SU-DHL-6 (cell line): Measurements from ENCODE around the gene PLPP1.

Experiments used
- EZH2phosphoT487 ChIP-seq: fragments of 200-600 bp; sonication (generic), shearing (Covaris generic); conservative IDR thresholded peaks from 2 replicates; pipeline ENCODE4 v1.6.1; 2018; ENCODE audit warnings: mild to moderate bottlenecking, antibody characterized with exemption, low read length, moderate library complexity, mixed read lengths
- TF ChIP-seq, protein P1 (sequence below): fragments of 200-600 bp; sonication (generic); IDR thresholded peaks from one replicate; pipeline ENCODE4 v1.5.1; 2017; ENCODE audit warnings: antibody characterized with exemption, mild to moderate bottlenecking, low read length, moderate library complexity; ENCODE audit not compliant: insufficient read depth, poor library complexity, severe bottlenecking

DNA sequence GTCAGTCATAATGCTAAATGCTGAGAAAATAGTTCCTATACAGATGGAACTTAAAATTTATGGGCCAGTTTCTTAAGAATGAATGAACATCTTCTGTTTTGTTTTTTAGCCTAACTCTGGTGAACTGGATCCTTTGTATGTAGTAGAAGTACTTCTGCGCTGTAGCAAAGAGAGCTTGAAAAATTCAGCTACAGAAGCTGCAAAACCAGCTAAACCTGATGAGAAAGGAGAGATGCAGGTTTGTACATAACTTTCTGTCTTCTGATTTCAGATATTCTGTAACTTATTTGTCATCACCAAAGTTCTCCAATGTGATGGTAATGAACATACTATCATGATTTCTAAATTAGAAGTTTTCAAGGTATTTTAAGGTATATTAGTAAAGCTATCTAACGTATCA is 146.9 kb downstream of the PLPP1 start:
- TF ChIP-seq, protein P1, sequence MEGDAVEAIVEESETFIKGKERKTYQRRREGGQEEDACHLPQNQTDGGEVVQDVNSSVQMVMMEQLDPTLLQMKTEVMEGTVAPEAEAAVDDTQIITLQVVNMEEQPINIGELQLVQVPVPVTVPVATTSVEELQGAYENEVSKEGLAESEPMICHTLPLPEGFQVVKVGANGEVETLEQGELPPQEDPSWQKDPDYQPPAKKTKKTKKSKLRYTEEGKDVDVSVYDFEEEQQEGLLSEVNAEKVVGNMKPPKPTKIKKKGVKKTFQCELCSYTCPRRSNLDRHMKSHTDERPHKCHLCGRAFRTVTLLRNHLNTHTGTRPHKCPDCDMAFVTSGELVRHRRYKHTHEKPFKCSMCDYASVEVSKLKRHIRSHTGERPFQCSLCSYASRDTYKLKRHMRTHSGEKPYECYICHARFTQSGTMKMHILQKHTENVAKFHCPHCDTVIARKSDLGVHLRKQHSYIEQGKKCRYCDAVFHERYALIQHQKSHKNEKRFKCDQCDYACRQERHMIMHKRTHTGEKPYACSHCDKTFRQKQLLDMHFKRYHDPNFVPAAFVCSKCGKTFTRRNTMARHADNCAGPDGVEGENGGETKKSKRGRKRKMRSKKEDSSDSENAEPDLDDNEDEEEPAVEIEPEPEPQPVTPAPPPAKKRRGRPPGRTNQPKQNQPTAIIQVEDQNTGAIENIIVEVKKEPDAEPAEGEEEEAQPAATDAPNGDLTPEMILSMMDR, result no peak
- no peak for TF ChIP-seq EZH2phosphoT487
